ENCODE data around the gene HBZ. TPM values are rescaled to one million over a fixed set of nuclear protein-coding genes. Genes with fewer than 3 reads are reported as not detected.

The HBZ gene
- not detected for total RNA-seq

- Histone ChIP-seq H3K4me1 (peaks cover 0 to 10% of the 10 kb centered on the region in 2 donors), H3K9me3 (no peaks in the 10 kb centered on the region), H3K36me3 (no peaks in the 10 kb centered on the region), H3K4me3 (no peak within 1 kb of the TSS), H3K27me3 (no peaks in the 10 kb centered on the region), H3K27ac (no peak within 1 kb of the TSS)
- DNase-seq (ENCODE audit: low spot score), result no peak
- TF ChIP-seq CTCF (IDR thresholded peaks at IDR 0.05), result no peak
These were observed at the start of gene HBZ for GRCh38 chr16:152141-153128. Gene HBZ (plus strand): TSS chr16:152644. CDS start chr16:152910, 266 bp downstream.

GRCh38 chr16:104355-104754 lies 48.1 kb upstream of the HBZ start:
- Histone ChIP-seq H3K4me1 (peaks cover 2 to 31% of the 10 kb centered on the region in 2 donors), H3K27me3 (no peaks in the 10 kb centered on the region), H3K27ac (no peak overlapping the region), H3K36me3 (peaks cover 9% of the 10 kb centered on the region), H3K4me3 (no peak overlapping the region), H3K9me3 (no peaks in the 10 kb centered on the region)
- DNase-seq (ENCODE audit: low spot score), result no peak
- TF ChIP-seq CTCF (IDR thresholded peaks at IDR 0.05), result no peak

GRCh38 chr16:104928-105327 lies 47.5 kb upstream of the HBZ start:
- TF ChIP-seq CTCF (IDR thresholded peaks at IDR 0.05), result no peak
- H3K9me3 ChIP-seq, result no peaks in the 10 kb centered on the region
- H3K36me3 ChIP-seq, result peaks cover 15% of the 10 kb centered on the region
- no peak overlapping the region for H3K27ac ChIP-seq
- no peak for DNase-seq (ENCODE audit: low spot score)
- no peak overlapping the region for H3K4me3 ChIP-seq
- no peaks in the 10 kb centered on the region for H3K27me3 ChIP-seq
- H3K4me1 ChIP-seq, result peaks cover 2 to 31% of the 10 kb centered on the region in 2 donors

DNA sequence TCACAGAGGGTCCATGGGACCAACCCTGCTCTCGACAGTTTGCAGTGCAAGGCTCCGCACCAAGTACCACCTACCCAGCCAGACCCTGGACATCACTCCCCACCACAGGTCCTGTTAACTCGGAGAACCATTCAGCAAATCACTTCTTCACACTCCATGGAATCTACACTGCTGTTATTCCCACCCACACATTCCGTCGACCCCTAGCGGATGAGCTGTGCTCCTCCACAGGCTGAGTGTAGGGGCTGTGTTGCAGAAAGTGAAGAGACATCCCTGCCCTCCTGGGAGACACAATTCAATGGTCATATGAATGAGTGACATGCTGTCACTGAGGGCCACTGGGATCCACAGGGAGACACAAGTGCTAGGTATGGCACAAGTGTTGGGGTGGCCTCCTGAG lies 46.9 kb upstream of the HBZ start:
- no peak for TF ChIP-seq CTCF (IDR thresholded peaks at IDR 0.05)
- H3K27me3 ChIP-seq, result no peaks in the 10 kb centered on the region
- DNase-seq (ENCODE audit: low spot score), result no peak
- H3K27ac ChIP-seq, result no peak overlapping the region
- H3K36me3 ChIP-seq, result peaks cover 20% of the 10 kb centered on the region
- H3K4me1 ChIP-seq, result peaks cover 2 to 31% of the 10 kb centered on the region in 2 donors
- H3K4me3 ChIP-seq, result no peak overlapping the region
- H3K9me3 ChIP-seq, result no peaks in the 10 kb centered on the region

DNA sequence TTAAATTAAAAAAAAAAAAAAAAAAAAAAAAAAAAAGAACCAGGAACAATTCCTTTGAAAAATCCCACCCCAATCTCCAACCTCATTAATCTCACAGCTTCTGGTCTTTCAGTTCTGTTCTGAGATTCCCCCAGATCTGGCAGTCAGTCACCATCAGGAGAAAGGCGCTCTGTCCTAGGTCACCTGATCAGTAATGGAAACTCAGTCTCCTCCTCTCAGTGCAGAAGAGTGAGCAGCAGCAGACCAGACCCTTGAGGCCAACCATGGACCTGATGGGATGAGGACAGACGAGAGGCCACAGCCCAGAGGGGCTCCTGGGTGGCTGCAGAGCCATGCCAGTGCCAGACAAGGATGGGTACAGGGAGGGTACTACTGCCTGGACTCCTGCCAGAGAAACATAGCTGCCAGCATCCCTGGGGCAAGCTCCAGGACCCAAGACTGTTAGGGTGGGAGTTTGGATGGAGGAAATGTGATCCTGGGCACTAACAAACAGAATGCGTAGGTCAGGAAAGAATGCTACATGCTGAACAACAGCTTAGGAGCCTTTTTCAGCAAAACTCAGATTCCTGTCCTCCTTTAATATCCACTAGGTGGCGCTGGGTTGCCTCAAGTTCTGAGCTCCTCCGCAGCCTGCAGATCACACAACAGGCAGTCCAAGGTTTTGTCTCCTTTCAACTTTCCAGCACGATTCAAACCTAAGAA lies 45.7 kb upstream of the HBZ start:
- peak; percentile 80 to 83 for TF ChIP-seq CTCF (IDR thresholded peaks at IDR 0.05)
- no peak overlapping the region for H3K4me3 ChIP-seq
- no peak overlapping the region for H3K27ac ChIP-seq
- peaks cover 2 to 22% of the 10 kb centered on the region in 2 donors for H3K4me1 ChIP-seq
- DNase-seq (ENCODE audit: low spot score), result no peak
- peaks cover 26% of the 10 kb centered on the region for H3K36me3 ChIP-seq
- H3K27me3 ChIP-seq, result no peaks in the 10 kb centered on the region
- H3K9me3 ChIP-seq, result no peaks in the 10 kb centered on the region

Measured in right atrium auricular region (tissue), 2 donors.